GM10847 (cell line): Measurements from ENCODE around the gene DHRSX.

ENCODE experiments used
- POLR2A ChIP-seq: IDR thresholded peaks from 2 replicates; pipeline ENCODE4 v1.6.1; 2011; ENCODE audit not compliant: insufficient read length; ENCODE audit errors: extremely low read depth

DHRSX gene

GRCh38 chrX:2423899-2424298 is 76.9 kb downstream of the DHRSX start:
- TF ChIP-seq POLR2A = no peak

- TF ChIP-seq POLR2A = no peak
Observed at GRCh38 chrX:2423282-2423681, 77.5 kb downstream of the DHRSX start.

GRCh38 chrX:2418000-2418399 is 82.8 kb downstream of the DHRSX start:
- no peak for TF ChIP-seq POLR2A

GRCh38 chrX:2416851-2417604 is 83.7 kb downstream of the DHRSX start:
- no peak for TF ChIP-seq POLR2A

GRCh38 chrX:2414384-2414783 is 86.4 kb downstream of the DHRSX start:
- no peak for TF ChIP-seq POLR2A

GRCh38 chrX:2413969-2414368 is 86.8 kb downstream of the DHRSX start:
- TF ChIP-seq POLR2A = no peak

GRCh38 chrX:2412131-2412530 is 88.6 kb downstream of the DHRSX start:
- TF ChIP-seq POLR2A = no peak

- no peak for TF ChIP-seq POLR2A
Observed at GRCh38 chrX:2410279-2411020, 90.3 kb downstream of the DHRSX start.

GRCh38 chrX:2409796-2410195 is 91.0 kb downstream of the DHRSX start:
- no peak for TF ChIP-seq POLR2A

GRCh38 chrX:2408856-2409255 is 91.9 kb downstream of the DHRSX start:
- no peak for TF ChIP-seq POLR2A

GRCh38 chrX:2406891-2407518 is 93.8 kb downstream of the DHRSX start:
- TF ChIP-seq POLR2A = no peak

GRCh38 chrX:2404776-2405175 is 96.0 kb downstream of the DHRSX start:
- TF ChIP-seq POLR2A = no peak

GRCh38 chrX:2402361-2402690 is 98.5 kb downstream of the DHRSX start:
- no peak for TF ChIP-seq POLR2A

GRCh38 chrX:2401590-2402360 is 99.0 kb downstream of the DHRSX start:
- TF ChIP-seq POLR2A = no peak

GRCh38 chrX:2401201-2401589 is 99.6 kb downstream of the DHRSX start:
- TF ChIP-seq POLR2A = no peak
